ENCODE measurements around the gene NFYA.

The NFYA gene

DNA sequence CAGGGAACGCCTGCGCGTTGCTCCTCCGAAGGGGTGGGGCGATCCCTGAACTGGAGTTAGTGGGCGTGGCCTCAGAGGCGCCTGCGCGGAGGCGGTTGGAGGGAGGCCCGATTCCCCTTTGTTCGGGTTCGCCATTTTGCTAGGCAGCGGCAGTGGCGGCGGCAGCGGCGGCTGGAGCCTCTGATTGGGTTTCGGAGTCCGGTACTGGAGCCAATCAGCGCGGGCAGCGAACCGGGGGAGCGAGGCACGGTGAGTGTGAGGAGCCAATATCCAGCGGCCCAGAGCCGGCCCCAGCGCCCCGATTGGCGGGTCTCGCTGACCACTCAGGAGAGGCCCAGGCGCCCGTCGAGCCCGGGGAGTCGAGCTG lies at the start of gene NFYA:
NFYA (plus strand) TSS at position 139 of the 367 bp plus-strand sequence. CDS start 6,116 bp downstream, outside the sequence.
- intact Hi-C loops (cut with DNase I): no loop called here
- peak in 5 of 42 donors; percentile 97 to 99 (median 99) for DNase-seq

DNA sequence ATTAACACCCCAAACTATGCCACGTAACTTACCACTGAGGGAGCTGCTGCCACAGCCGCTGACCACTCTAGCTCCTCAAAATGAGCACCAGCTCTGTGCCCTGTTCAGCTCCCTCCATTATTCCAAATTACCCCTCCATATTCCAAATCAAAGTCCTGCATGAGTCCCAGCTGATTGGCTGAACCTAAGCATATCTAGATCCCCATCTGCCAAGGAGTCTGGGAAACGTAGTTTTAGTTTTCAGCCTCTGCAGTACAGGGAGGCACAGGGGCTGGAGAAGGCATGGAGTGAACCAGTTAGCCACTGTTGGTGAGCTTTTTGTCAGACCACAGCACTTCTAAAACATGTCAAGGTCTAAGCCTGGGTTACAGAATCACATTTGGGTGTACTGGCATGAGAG lies 49.7 kb upstream of the NFYA start:
- no peak for DNase-seq
- intact Hi-C loops (cut with DNase I): no loop called here

DNA sequence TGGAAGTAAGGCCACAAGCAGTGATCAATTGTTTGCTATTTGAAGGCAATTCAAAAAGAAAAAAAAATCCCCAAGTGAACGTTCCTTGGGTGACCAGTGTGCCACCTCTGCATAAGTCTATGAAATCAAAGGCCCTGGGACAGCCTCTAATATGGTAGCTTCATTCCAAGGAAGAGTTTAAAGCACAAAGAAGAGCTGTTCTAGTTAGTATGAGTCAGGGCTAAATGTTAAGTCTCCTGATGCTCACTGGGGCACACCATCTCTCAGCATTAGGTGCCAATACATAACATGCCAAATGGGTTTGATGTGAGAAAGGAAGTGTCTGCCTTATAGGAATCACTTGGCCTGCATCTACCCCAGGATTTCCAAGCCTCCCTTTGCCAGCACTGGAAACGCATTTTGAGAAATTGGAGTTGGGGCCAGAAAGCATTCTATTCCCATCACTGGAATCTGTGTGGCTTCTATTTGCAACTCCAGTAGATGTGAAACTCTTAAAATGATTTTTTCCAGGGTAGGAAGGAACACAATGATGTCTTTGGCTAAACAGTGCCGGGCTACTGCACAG lies 46.7 kb upstream of the NFYA start:
- intact Hi-C loops (cut with DNase I): no loop called here

DNA sequence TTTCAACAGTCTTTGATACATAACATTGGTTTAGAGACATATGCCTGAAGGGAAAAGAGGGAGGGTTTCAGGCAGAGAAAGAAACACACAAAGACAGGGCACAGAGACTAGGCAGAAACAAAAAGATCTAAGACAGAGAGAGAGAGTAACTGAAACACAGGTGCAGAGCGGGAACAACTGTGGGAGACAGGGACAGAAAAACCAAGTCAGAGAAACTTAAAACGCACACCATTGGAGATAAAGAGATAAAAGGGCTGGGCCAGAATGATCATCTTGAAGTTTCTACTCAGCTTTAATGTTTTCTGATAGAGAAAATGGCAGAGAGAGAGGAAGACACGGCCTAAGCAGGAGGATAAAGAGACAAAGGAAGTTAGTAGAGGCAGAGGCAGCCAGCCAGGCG lies 45.5 kb upstream of the NFYA start:
- no peak for DNase-seq
- intact Hi-C loops (cut with DNase I): no loop called here

More for the DNA sequence above, 46.7 kb upstream of the NFYA start:
- no peak for DNase-seq

DNA sequence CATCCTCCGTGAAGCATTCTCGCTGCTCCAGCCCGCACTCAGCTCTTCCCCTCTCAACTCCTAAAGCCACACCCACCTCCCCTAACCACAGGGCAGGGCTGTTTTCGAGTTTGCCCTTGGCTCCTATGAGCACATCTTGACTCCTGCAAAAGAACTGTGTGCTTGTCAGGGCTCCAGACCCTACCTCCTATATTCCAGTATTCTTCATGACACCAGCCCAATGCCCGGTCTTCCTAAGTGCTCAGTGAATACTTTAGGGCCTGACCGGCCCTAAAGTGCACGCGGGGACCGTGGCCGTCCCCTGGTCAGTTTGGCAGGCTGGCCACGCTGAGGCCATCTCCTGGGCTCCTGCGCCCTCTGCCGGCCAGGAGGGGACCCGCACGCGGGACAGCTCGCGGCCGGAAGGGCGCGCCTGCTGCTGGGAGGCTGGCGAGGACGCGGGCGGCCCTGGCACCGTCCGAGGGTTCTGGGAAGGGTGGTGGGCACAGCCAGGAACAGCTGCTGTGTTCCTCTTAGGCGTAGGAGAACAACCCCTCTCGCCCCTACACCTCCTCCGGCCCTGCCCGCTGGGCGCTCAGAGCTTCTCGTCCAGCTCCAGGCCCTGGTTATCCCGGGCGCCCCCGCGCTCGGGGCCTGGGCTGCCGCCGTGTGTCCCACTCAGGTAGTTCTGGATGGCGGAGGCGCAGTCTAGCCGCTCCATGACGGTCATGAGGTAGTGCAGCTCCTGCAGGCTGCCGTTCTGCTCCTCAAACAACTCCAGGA lies 44.8 kb upstream of the NFYA start:
- intact Hi-C loops (cut with DNase I): no loop called here
- DNase-seq: peak; percentile 20 to 91 (median 76)

DNA sequence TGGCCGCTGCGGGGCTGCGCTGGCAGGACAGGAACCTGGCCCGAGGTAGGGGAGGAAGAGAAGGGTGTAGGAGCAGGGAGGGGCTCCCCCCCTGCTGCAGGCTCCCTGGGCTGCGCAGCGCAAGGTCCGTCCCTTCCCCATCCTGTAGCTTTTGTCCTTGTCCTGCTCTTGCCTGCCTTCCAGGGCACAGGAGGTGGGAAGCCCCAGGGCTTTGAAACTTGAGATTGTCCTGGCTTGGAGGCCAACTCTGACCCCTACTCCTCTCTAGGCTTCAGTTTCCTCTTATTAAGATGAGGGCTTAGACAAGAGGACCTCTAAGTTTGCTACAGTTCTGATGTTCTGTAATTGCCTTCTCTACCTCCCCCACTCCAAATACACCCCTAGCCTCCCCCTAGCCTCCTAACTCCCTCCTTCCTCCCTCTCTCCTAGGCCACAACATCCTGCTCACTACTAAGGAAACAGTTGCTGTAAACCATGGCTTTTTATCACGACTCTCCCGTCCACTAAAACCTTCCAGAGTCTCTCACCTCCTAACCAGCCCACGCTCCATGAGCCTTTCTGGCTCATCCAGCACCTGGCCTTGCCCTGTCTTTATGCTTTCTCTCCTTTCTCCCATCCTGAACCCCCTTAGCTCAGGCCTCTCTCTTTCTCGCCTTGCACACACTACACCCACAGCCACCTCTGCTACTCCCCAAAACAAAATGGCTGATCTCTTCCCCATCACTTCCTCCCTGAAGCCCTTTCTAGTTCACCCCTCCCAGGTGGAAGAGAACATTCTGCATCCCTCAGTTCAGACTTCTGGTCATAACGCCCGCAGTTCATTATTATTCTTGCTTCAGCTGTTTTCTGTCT lies 44.0 kb upstream of the NFYA start:
- intact Hi-C loops (cut with DNase I): no loop called here

DNA sequence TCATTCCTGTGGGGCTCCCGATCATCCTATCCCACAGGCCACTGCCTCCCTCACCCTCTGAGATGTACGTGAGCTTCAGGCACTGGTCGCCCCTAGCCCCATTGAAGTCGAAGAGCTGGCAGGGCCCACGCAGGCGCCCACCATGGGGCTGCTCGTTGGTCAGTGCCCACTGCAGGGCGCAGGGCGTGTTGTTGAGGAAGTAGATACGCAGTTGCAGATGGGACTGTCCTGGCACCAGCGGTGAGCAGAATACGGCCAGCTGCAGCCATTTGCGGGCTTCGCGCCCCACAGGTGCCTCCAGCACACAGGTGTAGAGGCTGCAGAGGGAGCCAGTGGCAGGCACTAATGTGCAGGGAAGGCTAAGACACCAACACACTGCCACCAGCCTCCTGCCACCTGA lies 39.9 kb upstream of the NFYA start:
- no peak for DNase-seq
- intact Hi-C loops (cut with DNase I): no loop called here

More for the DNA sequence above, 44.0 kb upstream of the NFYA start:
- no peak for DNase-seq

DNA sequence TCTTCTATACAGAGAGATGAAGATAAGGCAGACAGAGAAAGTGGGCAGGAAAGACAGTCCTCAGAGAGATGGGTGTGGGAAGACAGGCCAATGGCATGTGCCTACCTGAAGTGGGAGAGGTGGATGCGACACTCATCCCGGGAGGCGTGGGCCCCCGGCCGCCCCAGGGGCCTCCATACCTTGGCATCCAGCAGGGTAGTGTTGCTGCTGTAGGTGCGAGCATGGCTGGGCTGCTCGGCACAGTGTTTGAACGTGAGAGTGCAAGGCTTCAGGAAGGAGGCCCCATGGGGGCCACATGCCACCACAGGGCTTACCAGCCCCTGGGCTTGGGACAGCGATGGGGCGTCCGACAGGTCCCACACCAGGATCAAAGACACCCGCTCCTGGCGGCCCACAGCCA lies 39.0 kb upstream of the NFYA start:
- DNase-seq: no peak
- intact Hi-C loops (cut with DNase I): no loop called here

DNA sequence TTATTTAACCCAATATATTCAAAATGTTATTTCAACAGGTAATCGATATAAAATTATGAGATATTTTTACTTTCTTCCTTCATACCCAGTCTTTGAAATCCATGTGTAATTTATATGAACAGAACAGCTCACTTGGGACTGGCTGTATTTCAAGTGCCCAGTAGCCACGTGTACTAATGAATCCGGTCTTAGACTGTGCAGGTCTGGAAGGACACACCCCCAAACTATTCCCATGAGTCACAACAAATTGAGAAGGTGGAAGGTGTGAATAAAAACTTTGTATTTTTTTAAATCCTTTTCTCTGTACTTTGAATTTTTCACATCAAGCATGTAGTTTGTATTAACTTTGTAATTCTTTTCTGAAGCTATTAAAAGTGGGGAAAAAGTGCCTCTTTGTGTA lies 36.6 kb upstream of the NFYA start:
- no peak for DNase-seq

DNA sequence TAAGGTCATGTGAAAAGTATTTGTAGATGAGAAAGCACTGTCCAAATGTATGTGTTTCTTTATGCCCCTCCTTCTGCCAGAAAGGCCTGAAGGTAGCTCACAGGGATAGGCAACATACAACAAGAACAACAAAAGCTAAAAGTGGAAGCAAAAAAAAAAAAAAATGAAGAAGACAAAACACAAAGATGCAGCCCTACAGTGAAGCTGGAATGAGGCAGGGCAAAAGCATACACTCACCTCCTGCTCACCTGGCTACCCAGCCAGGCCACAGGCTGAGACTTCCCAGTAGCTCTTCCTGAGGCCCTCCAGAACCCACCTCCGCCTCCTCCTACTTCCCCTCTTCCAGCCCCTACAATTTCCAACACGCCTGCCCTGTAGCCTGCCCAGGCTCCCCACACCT lies 36.2 kb upstream of the NFYA start:
- intact Hi-C loops (cut with DNase I): no loop called here
- DNase-seq: no peak

More for the DNA sequence above, 36.6 kb upstream of the NFYA start:
- intact Hi-C loops (cut with DNase I): no loop called here

DNA sequence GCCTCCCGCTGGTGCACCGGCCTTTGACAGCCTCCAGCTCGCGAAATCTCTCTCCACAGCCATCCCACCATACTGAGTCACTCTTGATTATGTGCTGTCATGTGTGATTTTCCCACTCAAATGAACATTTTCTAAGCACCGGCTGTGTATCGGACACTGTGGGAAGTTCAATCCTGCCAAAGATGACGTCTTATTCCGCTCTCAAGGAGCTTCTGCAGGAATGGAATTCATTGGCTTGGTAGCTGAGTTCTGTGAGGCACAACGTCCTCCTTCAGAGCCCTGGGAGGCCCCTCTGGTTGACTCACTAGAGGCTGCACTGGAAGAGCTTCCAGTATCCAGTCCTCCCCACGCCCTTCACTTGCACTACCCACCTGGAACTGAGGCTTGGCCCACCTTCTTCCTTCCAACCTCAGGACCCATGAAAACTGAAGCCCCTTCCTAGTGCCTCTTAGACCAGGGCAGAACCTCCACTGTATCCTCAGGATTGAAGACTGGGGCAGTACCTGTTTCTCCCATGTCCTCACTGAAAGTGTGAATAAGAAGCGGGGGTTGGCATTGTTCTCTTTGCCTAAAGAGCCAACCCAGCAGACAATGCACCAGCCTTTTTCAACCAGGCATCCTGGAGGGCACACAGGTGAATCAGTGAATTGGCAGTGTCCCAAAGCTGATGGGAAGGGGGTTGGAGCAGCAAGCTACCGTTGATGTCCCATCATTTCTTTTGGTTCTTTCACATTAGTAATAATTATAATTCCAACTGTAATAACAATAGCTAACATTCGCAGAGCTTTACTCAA lies 35.5 kb upstream of the NFYA start:
- peak in 13 of 42 donors; percentile 9 to 54 (median 25) for DNase-seq
- intact Hi-C loops (cut with DNase I): no loop called here

DNA sequence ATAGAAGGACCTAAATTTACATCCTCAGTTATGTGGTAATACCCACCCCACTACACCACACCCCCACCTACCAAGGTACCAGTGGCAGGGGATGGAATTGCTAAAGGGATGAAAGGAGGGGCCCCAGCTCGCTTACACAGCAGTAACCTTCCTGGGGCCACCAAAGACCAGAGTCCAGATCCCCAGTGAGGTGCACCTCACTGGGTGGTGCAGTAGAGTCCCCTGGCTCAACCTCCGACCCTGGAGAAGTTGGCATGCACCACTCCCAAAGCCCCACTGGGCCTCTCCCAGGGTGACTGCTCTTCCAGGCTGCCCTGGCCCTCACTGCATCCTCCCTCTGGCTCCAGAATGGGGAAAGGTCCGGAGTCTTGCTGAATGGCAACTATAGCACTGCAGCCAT lies 34.6 kb upstream of the NFYA start:
- intact Hi-C loops (cut with DNase I): no loop called here

DNA sequence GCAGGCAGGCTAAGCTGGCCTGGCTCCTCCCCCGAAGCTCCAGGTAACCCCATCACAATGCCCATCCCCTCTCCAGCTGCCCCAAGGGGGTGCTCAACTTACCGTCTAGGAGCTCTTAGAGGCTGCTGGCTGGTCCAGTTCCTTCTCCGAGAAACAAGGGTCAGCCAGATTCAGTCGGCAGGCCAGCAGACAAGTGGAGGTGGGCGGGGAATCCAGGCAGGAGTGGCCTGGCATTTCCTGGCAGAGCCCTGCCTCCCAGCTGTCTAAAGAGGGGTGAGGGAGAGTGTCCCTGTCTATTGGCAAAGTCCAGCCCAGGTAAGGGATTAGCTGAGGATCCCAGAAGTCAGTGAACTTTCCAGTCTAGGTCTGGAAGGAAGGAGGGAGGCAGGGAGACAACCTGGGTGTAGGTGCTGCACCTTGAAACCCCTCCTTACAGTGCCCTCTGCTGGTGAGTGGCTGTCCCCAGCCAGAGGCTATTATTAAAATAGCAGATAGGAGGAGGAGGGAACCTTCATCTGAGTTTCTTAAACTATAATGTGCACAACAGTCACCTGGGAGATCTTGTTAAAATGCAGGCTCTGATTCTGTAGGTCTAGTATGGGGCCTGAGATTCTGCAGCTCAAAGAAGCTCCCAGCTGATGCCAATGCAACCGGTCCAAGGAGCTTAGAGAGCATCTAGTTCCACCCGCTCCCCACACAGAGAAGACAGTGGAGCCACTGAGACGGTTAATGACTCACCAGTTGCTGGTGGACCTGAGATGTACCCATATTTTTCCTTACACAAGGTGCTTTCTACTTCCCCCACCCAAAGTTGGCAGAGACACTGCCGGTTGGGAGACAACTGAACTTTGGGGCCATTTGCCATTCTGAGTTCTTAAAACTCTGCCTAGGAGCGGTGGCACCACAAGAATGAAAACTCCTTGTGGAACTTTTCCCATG lies 33.4 kb upstream of the NFYA start, which contains the start of gene UNC5CL:
UNC5CL (minus strand) TSS at position 162 of the 939 bp plus-strand sequence. CDS start 4,147 bp downstream, outside the sequence.
- DNase-seq: peak in 33 of 42 donors; percentile 9 to 70 (median 33)
- intact Hi-C loops (cut with DNase I): no loop called here

More for the DNA sequence above, 34.6 kb upstream of the NFYA start:
- no peak for DNase-seq

DNA sequence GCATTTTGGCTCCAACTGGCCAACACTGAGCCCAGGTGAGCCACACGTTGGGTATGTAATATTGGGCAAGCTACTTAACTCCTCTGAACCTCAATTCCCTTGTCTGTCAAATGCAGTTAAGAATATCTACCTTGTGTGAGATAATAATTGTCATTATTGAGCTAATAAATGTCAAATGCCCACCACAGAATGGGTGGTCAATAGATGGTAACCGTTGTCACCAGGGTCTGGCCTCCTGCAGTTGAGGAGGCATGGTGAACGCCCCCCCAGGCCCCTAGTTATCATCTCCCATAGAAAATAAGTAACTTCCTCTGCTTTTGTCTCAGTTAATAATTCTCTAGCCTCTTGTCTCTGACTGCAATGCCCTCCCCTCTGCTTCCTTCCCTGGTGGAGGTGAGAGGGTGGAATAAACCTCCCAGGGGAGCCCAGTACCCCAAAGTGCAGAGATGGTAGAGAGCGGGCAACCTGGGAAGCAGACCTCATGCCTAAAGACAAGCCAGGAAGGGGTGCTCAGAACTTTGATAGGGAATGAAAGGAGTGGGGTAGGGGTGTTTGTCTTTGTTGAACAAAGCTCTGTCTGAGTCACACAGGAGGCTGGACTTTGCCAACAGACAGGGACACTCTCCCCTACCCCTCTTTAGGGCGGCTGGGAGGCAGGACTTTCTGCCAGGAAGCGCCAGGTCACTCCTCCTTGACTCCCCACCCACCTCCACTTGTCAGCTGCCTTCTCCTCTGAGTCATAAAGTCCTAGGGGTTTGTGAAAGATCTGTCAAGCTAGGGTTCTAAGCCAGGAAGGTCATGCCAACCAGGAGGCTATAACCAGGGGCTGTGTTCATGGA lies 32.5 kb upstream of the NFYA start:
- DNase-seq: no peak
- intact Hi-C loops (cut with DNase I): no loop called here

DNA sequence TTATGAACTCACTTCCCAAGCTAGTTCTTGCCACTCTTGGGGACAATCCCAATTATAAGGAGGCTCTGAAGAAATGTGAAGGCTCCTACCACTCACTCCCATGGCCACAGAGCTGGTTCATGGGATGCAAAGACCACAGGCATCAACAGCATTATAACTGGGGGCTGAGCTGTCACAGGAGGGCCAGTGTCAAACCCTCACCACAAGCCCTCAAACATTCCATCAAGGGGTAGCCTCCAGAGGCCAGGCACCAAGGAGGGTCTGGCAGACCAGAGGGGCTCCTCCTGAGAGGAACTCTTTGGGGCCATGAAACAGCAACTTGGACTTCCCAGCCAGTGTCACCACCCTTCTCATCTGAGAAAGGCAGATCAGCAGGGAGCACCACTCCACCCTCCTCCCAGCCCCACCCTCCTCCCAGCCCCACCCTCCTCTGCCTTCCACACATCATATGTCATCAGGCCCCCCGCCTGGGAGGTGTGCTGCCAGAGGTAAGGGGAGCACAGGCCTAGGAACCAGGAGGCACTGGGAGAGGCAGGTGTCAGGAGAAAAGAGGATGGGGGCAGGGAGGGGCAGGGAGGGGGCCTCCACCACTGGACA lies 31.7 kb upstream of the NFYA start:
- intact Hi-C loops (cut with DNase I): no loop called here
- DNase-seq: no peak

DNA sequence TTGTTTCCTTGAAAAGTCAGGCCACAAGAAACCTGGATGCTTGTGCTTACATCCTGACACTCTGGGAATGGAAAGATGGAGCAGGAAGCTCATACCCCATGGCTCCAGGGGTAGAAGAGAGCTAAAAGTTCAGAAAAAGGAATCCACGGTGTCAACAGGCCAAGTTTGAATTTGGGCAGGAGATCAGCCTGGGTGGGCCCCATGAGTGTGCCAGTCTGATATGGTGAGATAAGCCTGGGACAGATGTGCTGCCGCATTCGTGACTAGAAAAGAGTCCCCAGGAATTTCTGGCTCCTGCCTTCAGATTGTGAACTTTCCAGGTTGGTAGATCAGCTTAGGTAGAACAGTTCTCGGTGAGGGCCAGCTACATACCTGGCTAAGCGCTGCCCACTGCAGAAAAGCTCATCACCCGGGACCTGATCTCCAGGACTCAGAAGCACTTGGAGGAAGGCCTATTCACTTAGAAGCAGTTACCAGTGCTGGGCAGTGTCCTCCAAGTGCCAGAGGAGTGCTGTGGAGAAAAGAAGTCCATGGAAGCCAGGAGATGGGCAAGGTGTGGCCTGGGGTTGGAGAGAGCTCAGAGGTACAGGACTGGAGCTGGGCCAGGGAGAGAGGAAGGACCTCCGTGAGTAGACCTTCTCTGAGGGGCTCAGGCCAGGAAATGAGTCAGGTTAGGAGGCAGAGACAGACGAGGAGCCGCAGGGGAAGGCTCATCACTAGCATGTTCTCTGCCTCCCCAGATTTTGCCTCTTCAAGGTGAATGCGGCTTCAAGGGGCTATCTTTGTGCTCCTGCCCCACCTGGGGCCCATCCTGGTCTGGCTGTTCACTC lies 30.3 kb upstream of the NFYA start, which contains the start of gene TSPO2:
TSPO2 (plus strand) TSS at position 242 of the 830 bp plus-strand sequence; CDS start at position 761, 519 bp downstream.
- intact Hi-C loops (cut with DNase I): no loop called here
- no peak for DNase-seq
